ENCODE data around the gene LGALS3.

GRCh38 chr14:55128386-55129085 lies 516 bp upstream of the LGALS3 start:
- TF ChIP-seq CTCF (optimal IDR thresholded peaks at IDR 0.05 in 1 of 3, IDR thresholded peaks at IDR 0.05 in 1 of 3, conservative IDR thresholded peaks at IDR 0.05 in 1 of 3; ENCODE audit: extremely low read depth in 1 of 3, insufficient read depth in 2 of 3, low read length in 3 of 3) (no peak), EZH2 (IDR thresholded peaks at IDR 0.05; ENCODE audit: low read length) (no peak)

All from keratinocyte (primary cell).